GF-D8 (cell line): ENCODE data around the gene GPR63.
"Not testable (repeated sequence)": the region's sequence is repeated elsewhere in the genome, so short reads cannot be mapped to it uniquely, and the experiment has no call there.

Source experiments
- DNase-seq: peaks from one replicate; lab custom pipeline; 2025; lab: John Stamatoyannopoulos, UW

Gene GPR63

GRCh38 chr6:96837081-96837971, at the start of gene GPR63:
TSS of gene GPR63 (minus strand) at chr6:96837477. CDS start at chr6:96799731, 37,746 bp downstream.
- DNase-seq = peak; percentile 46

GRCh38 chr6:96886519-96886918, 49.2 kb upstream of the GPR63 start:
- DNase-seq = no peak

GRCh38 chr6:96885187-96885631, 47.9 kb upstream of the GPR63 start:
- DNase-seq = not testable (repeated sequence)

GRCh38 chr6:96878143-96878542, 40.9 kb upstream of the GPR63 start:
- no peak for DNase-seq

GRCh38 chr6:96876886-96877545, 39.7 kb upstream of the GPR63 start:
- DNase-seq = no peak

- no peak for DNase-seq
Measured at GRCh38 chr6:96872976-96873375, 35.7 kb upstream of the GPR63 start.

- DNase-seq = no peak
Measured at GRCh38 chr6:96865055-96865405, 27.8 kb upstream of the GPR63 start.

GRCh38 chr6:96864216-96865054, 27.2 kb upstream of the GPR63 start:
- no peak for DNase-seq

- DNase-seq = no peak
Measured at GRCh38 chr6:96862560-96862959, 25.3 kb upstream of the GPR63 start.

- DNase-seq = no peak
Measured at GRCh38 chr6:96861588-96861987, 24.3 kb upstream of the GPR63 start.

GRCh38 chr6:96856856-96857255, 19.6 kb upstream of the GPR63 start:
- DNase-seq = no peak

GRCh38 chr6:96853083-96853482, 15.8 kb upstream of the GPR63 start:
- no peak for DNase-seq

- DNase-seq = no peak
Measured at GRCh38 chr6:96852605-96853004, 15.3 kb upstream of the GPR63 start.

GRCh38 chr6:96851858-96852257, 14.6 kb upstream of the GPR63 start:
- no peak for DNase-seq

GRCh38 chr6:96849615-96850014, 12.3 kb upstream of the GPR63 start:
- no peak for DNase-seq

- no peak for DNase-seq
Measured at GRCh38 chr6:96844530-96844929, 7.3 kb upstream of the GPR63 start.

GRCh38 chr6:96841345-96841744, 4.1 kb upstream of the GPR63 start:
- DNase-seq = no peak

- no peak for DNase-seq
Measured at GRCh38 chr6:96836631-96837080, 621 bp downstream of the GPR63 start.

- DNase-seq = no peak
Measured at GRCh38 chr6:96834070-96834469, 3.2 kb downstream of the GPR63 start.

- DNase-seq = no peak
Measured at GRCh38 chr6:96832780-96833179, 4.5 kb downstream of the GPR63 start.

GRCh38 chr6:96826865-96827264, 10.4 kb downstream of the GPR63 start:
- DNase-seq = no peak

GRCh38 chr6:96823743-96824142, 13.5 kb downstream of the GPR63 start:
- no peak for DNase-seq
